ENCODE results near the gene ABLIM3. TPM values are rescaled to one million over a fixed set of nuclear protein-coding genes. Genes with fewer than 3 reads are reported as not detected.
A peak's percentile ranks its signal among the peaks of the same experiment; 100 is the strongest.
"Not testable (repeated sequence)": the region's sequence is repeated elsewhere in the genome, so short reads cannot be mapped to it uniquely, and the experiment has no call there.

ABLIM3 gene
- total RNA-seq, 8 experiments from 2014 or later, result 0.18 to 28.7 (median 4.3) TPM

DNA sequence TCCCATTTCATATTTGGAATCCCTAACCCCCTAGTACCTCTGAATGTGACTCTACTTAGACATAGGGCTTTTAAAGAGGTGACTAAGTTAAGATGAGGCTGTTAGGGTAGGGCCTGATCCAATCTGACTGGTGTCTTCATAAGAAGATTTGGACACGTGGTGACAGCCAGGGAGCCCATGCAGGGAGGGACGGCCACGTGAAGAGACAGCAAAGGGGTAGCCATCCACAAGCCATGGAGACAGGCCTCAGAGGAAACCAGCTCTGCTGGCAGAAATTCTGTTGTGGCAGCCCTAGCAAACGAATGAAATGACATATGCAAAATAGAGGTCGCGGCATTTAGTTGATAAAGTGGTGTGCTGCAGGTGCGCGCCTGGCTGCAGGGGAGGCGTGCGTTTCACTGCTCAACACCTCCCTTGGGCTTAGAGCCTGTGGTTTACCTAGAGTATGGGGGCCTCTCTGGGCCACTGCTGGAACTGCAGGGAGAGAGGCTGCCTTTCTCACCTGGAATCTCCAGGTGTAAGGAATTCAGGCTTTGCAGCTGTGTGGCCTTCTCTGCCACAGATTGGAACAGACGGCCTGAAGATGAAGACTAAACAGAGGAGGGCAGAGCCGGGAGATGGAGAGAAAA is 123.3 kb downstream of the ABLIM3 start:
- 0 to 17% (median 2%) methylated on average over 1 to 6 of the region's 12 CpGs; no CpG with 5 or more reads in 2 of the 10 experiments for WGBS, 10 experiments
- Histone ChIP-seq H3K27ac (no peak overlapping the region), H3K4me1 (replicated peaks in 1 of 2) (no peaks in the 10 kb centered on the region), H3K4me3 (no peak overlapping the region)
- in situ Hi-C loops (cut with MboI; ENCODE audit: low pct_unique_long_range_greater_than_20kb in 2 of 9, low sequenced_read_pairs in 9 of 9, unreplicated experiment in 9 of 9), result loop anchor here in 6 of 9 experiments (25.0 kb wide), 2 partner anchors 127 to 527 kb away; partner anchors contain the start of gene ABLIM3 (in 2 of the 6)
- ATAC-seq (replicated peaks in 6 of 8), result peak in 6 of 8 experiments; percentile 57 to 95 (median 86)

DNA sequence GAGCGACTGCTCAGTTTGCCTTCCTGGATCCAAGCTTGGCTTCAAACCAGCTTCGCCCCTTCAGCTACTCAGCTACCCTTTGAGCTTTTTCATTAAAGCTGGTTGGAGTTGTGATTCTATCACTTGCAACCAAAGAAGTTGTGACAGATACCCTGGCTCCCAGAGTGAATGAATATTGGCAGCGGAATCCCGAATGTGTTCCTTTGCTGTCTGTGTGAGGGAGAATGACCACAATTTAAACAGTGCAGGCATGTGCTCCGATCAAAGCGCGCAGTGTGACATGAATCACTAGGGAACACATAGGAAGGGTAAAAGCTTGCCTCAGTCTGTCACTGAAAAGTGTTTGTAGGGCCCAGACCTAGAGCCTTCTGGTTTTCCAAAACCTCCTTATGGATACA is 123.8 kb downstream of the ABLIM3 start:
- Histone ChIP-seq H3K27ac (no peak overlapping the region), H3K4me1 (replicated peaks in 1 of 2) (no peaks in the 10 kb centered on the region), H3K4me3 (no peak overlapping the region)
- in situ Hi-C loops (cut with MboI; ENCODE audit: low pct_unique_long_range_greater_than_20kb in 2 of 9, low sequenced_read_pairs in 9 of 9, unreplicated experiment in 9 of 9), result loop anchor here in 6 of 9 experiments (25.0 kb wide), 2 partner anchors 128 to 528 kb away; partner anchors contain the start of gene ABLIM3 (in 2 of the 6)
- WGBS, 10 experiments, result 63 to 95% (median 84%) methylated on average over 4 to 7 of the region's 7 CpGs; no CpG with 5 or more reads in 2 of the 10 experiments
- ATAC-seq (replicated peaks in 6 of 8), result no peak

DNA sequence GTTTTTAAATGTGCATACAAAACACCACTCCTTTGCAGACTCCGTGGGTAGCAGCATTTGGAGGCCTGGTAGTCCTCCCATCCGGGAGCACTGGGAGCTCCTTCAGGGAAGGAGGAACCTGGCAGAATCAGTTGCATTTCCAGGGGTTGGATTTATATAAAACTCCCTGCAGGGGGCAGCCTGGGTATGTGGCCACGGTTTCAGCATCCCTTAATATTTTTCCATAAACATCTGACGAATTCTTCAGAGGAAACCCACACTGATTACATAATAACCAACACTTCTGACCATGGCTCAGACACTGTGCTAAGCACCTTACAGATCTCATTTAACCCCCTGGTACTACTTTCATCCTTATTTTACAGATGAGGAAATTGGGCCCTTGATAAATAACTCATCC is 124.3 kb downstream of the ABLIM3 start:
- WGBS, 10 experiments, result 0 to 86% (median 36%) methylated on average over 1 to 4 of the region's 4 CpGs; no CpG with 5 or more reads in 3 of the 10 experiments
- ATAC-seq (replicated peaks in 6 of 8), result peak in 3 of 8 experiments; percentile 63 to 72 (median 70)
- in situ Hi-C loops (cut with MboI; ENCODE audit: low pct_unique_long_range_greater_than_20kb in 2 of 9, low sequenced_read_pairs in 9 of 9, unreplicated experiment in 9 of 9), result loop anchor here in 6 of 9 experiments (25.0 kb wide), 2 partner anchors 128 to 528 kb away; partner anchors contain the start of gene ABLIM3 (in 2 of the 6)
- Histone ChIP-seq H3K27ac (no peak overlapping the region), H3K4me1 (replicated peaks in 1 of 2) (no peaks in the 10 kb centered on the region), H3K4me3 (no peak overlapping the region)

DNA sequence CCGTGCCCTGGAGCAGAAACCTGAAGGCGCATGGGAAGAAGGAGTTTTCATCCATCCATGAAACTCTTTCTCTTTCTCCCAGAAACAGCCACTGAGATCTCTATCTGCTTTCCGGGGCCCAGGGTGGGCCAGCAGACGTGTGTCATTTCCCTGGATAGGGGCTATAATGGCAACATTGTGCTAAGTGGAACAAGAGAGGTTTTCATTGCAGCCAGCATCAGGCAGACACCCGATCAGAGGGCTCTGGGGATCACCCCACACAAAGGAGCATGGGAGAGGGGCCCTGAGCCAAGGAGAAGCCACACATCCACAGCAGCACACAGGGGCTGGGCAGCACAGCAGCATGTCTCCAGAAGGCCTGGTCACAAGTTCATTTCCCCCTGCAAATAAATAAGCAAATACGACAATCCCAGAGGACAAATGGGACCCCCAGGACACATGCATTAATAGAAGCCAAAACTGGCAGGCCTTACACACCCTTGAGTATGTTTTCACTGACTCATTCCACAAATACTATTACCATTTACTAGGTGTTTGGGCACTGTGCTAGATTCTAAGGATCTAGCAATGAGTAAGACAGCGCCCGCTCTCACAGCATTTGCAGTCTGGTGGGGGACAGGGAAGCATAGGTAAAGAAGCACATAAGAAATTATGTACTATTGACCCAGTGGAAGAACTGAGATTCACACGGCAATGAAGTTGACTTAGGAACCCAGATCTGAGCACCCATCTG is 126.1 kb downstream of the ABLIM3 start:
- in situ Hi-C loops (cut with MboI; ENCODE audit: low pct_unique_long_range_greater_than_20kb in 2 of 9, low sequenced_read_pairs in 9 of 9, unreplicated experiment in 9 of 9), result loop anchor here in 6 of 9 experiments (25.0 kb wide), 2 partner anchors 130 to 530 kb away; partner anchors contain the start of gene ABLIM3 (in 2 of the 6)
- Histone ChIP-seq H3K4me3 (no peak overlapping the region), H3K27ac (no peak overlapping the region), H3K4me1 (replicated peaks in 1 of 2) (peaks cover under 1 to 1% of the 10 kb centered on the region in 2 donors)
- 43 to 100% (median 70%) methylated on average over 1 to 3 of the region's 9 CpGs; no CpG with 5 or more reads in 5 of the 10 experiments for WGBS, 10 experiments
- ATAC-seq (replicated peaks in 6 of 8), result no peak

DNA sequence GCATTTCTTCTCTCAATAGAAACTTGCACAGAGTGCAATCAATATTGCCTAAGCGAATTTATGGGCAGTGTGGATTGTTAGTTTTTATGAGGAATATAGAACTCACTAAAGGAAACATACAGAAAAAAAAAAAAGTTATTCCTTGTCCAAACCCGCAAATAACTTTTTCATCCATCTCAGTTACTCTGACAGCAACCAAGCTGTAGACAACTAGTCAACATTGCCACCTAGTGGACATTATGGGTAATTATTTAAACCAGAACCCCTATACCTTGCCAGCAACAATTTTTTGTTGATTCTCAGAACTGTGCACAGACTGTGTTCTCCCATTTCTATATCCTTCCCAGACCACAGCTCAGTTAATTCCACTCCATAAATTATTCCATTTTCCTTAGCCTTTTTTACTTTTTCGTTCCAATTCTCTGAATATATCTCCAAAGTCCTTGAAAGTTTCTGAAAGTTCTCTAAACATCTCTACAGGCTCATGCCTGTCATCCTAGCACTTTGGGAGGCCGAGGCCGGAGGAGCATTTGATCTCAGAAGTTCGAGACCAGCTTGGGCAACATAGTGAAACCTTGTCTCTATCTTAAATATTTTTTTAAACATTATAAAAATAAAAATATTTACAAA is 127.8 kb downstream of the ABLIM3 start:
- Histone ChIP-seq H3K27ac (no peak overlapping the region), H3K4me1 (replicated peaks in 1 of 2) (peaks cover 5 to 6% of the 10 kb centered on the region in 2 donors), H3K4me3 (no peak overlapping the region)
- 13 to 47% (median 35%) methylated on average over 4 to 6 of the region's 6 CpGs for WGBS, 10 experiments
- in situ Hi-C loops (cut with MboI; ENCODE audit: low pct_unique_long_range_greater_than_20kb in 2 of 9, low sequenced_read_pairs in 9 of 9, unreplicated experiment in 9 of 9), result loop anchor here in 6 of 9 experiments (25.0 kb wide), 2 partner anchors 132 to 532 kb away; partner anchors contain the start of gene ABLIM3 (in 2 of the 6)
- peak in 2 of 8 experiments; percentile 3 for ATAC-seq (replicated peaks in 6 of 8)

DNA sequence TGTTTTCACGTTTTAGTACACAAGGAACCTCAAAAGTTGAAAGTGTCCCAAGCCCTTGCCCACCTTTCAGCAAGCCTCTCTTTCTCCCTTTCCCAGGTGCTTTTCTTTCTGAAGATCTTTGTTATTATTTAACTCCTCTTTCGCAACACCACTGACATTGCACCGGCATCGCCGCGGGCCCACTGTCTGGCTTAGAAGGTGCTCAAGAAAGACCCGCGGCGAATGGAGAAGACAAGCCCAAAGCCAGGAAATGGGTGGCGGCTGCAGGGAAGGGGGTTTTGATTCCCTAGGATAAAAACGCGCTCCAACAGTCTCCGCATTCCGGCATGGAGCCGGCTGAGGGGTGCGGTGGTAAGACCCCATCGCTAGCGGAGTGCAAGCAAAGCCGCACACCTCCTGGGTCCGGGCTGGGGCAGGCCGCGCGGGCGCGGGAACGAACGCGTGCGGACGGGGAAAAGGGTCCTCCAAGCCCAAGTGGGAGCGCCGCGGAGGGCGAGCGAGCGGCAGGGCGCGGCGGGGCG is 130.0 kb downstream of the ABLIM3 start:
- ATAC-seq (replicated peaks in 6 of 8), result no peak
- WGBS, 10 experiments, result 6 to 29% (median 17%) methylated on average over 1 to 29 of the region's 40 CpGs

DNA sequence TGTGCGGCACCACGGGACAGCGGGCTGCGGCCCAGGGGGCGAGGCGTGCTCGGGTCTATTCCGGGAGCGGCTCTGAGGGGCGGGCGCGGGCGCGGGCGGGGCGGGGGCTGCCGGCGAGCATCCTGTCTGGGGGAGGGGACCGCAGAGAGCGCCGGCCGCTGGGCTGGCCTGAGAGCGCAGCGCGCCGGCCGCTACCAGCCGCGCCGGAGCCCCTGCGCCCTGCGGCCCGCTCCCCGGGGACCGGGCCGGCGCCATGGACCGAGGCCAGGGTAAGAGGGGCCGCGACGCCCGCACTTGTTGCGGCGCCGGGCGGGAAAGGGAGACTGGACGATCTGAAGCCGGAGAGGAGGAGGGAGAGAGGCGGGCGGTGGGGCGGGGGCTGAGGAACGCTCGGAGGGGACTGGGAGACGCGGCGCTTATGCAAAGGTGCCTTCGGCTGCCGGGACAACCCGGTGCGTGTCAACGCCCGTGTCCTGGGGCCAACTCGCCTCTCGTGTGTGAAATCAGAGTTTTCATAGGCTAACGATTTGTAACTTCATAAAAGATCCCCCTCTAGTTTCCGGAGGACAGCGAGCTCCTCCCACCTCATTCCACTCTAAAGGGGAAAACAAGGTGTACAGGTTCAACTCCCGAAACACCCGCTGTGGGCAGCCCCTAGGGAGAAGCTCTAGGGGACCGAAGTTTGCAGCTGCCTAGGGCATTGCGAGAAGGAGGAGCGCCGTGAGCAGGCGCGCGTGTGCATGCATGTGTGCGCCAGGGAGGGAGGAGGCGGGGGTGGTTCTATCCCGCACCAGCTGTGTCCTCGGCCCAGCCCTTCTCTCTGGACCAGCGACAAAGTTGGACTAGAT is 130.6 kb downstream of the ABLIM3 start, which contains the start of gene AFAP1L1:
Gene AFAP1L1 (plus strand): TSS at position 144 of the 848 bp plus-strand sequence. CDS start 110 bp downstream, at position 254.
- no peak within 1 kb of the TSS for H3K27ac ChIP-seq

More for the DNA sequence above, 130.0 kb downstream of the ABLIM3 start:
- H3K27ac ChIP-seq, result no peak overlapping the region
- peaks cover 5 to 6% of the 10 kb centered on the region in 2 donors for H3K4me1 ChIP-seq (replicated peaks in 1 of 2)
- H3K4me3 ChIP-seq, result peak overlapping the region; percentile 26 to 50 (median 46)
- in situ Hi-C loops (cut with MboI; ENCODE audit: low pct_unique_long_range_greater_than_20kb in 2 of 9, low sequenced_read_pairs in 9 of 9, unreplicated experiment in 9 of 9), result loop anchor here in 6 of 9 experiments (25.0 kb wide), 2 partner anchors 134 to 534 kb away; partner anchors contain the start of gene ABLIM3 (in 2 of the 6)

DNA sequence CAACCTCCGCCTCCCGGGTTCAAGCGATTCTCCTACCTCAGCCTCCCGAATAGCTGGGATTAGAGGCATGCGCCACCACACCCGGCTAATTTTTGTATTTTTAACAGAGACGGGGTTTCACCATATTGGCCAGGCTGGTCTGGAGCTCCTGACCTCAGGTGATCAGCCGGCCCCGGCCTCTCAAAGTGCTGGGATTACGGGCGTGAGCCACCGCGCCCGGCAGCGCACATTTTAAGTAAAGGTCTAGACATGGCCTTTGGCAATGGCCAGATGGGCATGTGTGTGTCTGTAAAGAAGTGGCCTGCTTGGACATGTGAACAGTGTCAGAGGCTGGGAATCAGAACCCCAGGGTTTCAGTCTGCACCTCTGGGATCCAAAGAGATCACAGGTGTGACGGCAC is 131.5 kb downstream of the ABLIM3 start:
- 31 to 100% (median 55%) methylated on average over 1 to 12 of the region's 16 CpGs; no CpG with 5 or more reads in 5 of the 10 experiments for WGBS, 10 experiments
- H3K27ac ChIP-seq; H3K4me1 ChIP-seq (replicated peaks in 1 of 2); ATAC-seq (replicated peaks in 6 of 8): not testable (repeated sequence)
- in situ Hi-C loops (cut with MboI; ENCODE audit: low pct_unique_long_range_greater_than_20kb in 2 of 9, low sequenced_read_pairs in 9 of 9, unreplicated experiment in 9 of 9), result loop anchor here in 6 of 9 experiments (25.0 kb wide), 2 partner anchors 135 to 535 kb away; partner anchors contain the start of gene ABLIM3 (in 2 of the 6)
- peak overlapping the region in 2 of 5 donors; percentile 43 to 50 for H3K4me3 ChIP-seq

More for the DNA sequence above, 130.6 kb downstream of the ABLIM3 start, which contains the start of gene AFAP1L1:
- Histone ChIP-seq H3K4me1 (replicated peaks in 1 of 2) (peaks cover 5 to 6% of the 10 kb centered on the region in 2 donors), H3K4me3 (peak within 1 kb of the TSS; percentile 26 to 50 (median 46))
- WGBS, 10 experiments, result 0% methylated on average over 3 to 6 of the region's 81 CpGs; no CpG with 5 or more reads in 6 of the 10 experiments
- peak; percentile 77 to 87 (median 81) for ATAC-seq (replicated peaks in 6 of 8)
- in situ Hi-C loops (cut with MboI; ENCODE audit: low pct_unique_long_range_greater_than_20kb in 2 of 9, low sequenced_read_pairs in 9 of 9, unreplicated experiment in 9 of 9), result loop anchor here in 6 of 9 experiments (25.0 kb wide), 2 partner anchors 135 to 535 kb away; partner anchors contain the start of gene ABLIM3 (in 2 of the 6)

DNA sequence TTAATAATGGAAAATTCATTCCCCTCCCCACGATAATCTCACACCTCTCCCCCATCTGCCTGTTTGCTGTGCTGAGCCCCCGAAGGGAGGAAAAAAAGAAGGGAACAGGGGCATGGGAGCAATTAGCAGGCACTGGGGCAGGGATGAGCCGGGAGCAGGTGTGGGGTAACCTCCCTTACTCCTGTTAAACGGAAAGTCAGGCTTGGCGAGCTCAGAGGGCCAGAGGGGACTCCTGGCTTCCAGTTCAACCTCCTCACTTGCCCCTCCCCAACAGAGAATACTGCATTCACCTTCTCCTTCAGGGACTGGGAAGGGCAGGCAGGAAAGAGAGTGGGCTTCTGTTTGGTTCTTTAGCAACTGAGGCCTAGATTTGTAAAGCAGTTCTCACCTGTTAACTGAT is 131.9 kb downstream of the ABLIM3 start:
- WGBS, 10 experiments, result 40 to 100% (median 83%) methylated on average over 1 to 4 of the region's 5 CpGs; no CpG with 5 or more reads in 5 of the 10 experiments
- Histone ChIP-seq H3K4me1 (replicated peaks in 1 of 2) (peaks cover 5 to 6% of the 10 kb centered on the region in 2 donors), H3K4me3 (no peak overlapping the region), H3K27ac (no peak overlapping the region)
- in situ Hi-C loops (cut with MboI; ENCODE audit: low pct_unique_long_range_greater_than_20kb in 2 of 9, low sequenced_read_pairs in 9 of 9, unreplicated experiment in 9 of 9), result loop anchor here in 6 of 9 experiments (25.0 kb wide), 2 partner anchors 136 to 536 kb away; partner anchors contain the start of gene ABLIM3 (in 2 of the 6)
- ATAC-seq (replicated peaks in 6 of 8), result no peak

DNA sequence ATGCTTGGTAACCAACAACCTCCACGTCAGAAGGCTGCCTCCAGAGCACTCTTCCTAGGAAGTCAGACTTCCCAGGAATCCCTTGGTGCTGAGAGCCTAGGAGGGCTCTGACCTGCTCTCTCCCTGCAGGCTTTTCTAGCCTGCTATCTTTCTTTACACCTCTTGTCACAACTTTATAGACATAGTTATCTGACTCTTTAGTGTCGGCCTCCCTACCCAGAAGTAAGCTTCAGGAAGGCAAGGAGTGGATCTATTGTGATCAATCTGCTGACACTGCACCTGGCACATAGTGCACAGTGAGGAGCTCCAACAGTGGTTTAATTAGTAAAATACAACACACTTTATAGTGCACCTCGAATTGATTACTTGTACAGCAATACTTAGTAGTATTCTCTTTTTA is 132.7 kb downstream of the ABLIM3 start:
- no peak for ATAC-seq (replicated peaks in 6 of 8)
- Histone ChIP-seq H3K27ac (no peak overlapping the region), H3K4me1 (replicated peaks in 1 of 2) (peaks cover 5 to 6% of the 10 kb centered on the region in 2 donors), H3K4me3 (no peak overlapping the region)
- in situ Hi-C loops (cut with MboI; ENCODE audit: low pct_unique_long_range_greater_than_20kb in 2 of 9, low sequenced_read_pairs in 9 of 9, unreplicated experiment in 9 of 9), result loop anchor here in 6 of 9 experiments (25.0 kb wide), 2 partner anchors 137 to 537 kb away; partner anchors contain the start of gene ABLIM3 (in 2 of the 6)
- 0 to 83% (median 60%) methylated on average over 1 to 3 of the region's 3 CpGs; no CpG with 5 or more reads in 4 of the 10 experiments for WGBS, 10 experiments

DNA sequence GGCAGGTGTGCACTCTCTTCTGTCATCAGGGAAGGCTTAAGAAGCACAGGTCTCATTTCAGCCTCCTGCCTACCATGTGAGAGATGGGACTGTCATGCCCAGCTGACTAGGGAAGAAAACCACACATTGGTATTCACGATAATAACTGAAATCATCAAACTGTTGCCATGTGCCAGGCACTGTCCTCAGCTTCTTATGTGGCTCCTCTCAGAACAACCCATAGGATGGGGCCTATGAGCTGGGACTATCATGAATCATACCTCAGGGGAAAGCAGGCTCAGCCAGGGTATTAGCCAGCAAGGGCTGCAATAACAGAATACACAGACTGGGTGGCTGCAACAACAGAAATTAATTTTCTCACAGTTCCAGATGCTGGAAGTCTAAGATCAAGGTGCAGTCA is 133.6 kb downstream of the ABLIM3 start:
- Histone ChIP-seq H3K4me1 (replicated peaks in 1 of 2) (peaks cover 5 to 6% of the 10 kb centered on the region in 2 donors), H3K27ac (no peak overlapping the region), H3K4me3 (no peak overlapping the region)
- WGBS, 10 experiments, result 17 to 100% (median 100%) methylated on average over 1 of the region's 1 CpG; no CpG with 5 or more reads in 6 of the 10 experiments
- no peak for ATAC-seq (replicated peaks in 6 of 8)
- in situ Hi-C loops (cut with MboI; ENCODE audit: low pct_unique_long_range_greater_than_20kb in 2 of 9, low sequenced_read_pairs in 9 of 9, unreplicated experiment in 9 of 9), result loop anchor here in 6 of 9 experiments (25.0 kb wide), 2 partner anchors 138 to 538 kb away; partner anchors contain the start of gene ABLIM3 (in 2 of the 6)
